Measurements from ENCODE around the gene IDE.

DNA sequence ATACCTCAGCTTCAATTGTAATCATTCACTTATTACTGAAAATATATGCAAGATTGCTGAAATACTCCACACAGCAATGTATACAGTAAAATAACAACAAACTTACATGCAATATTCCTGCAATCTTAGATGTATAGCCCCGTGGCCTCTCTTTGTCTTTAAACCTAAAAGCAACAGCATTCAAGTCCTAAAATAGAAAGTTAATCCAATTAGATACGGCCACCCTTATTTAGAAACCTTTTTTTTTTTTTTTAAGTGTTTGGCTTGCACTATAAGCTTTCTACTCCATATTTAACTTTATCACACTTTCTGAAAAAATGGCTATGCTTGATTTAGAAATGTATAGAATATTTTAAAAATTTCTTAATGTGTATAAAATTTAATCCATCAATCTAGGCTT, 67.6 kb downstream of the IDE start:
- TF ChIP-seq, protein P1, sequence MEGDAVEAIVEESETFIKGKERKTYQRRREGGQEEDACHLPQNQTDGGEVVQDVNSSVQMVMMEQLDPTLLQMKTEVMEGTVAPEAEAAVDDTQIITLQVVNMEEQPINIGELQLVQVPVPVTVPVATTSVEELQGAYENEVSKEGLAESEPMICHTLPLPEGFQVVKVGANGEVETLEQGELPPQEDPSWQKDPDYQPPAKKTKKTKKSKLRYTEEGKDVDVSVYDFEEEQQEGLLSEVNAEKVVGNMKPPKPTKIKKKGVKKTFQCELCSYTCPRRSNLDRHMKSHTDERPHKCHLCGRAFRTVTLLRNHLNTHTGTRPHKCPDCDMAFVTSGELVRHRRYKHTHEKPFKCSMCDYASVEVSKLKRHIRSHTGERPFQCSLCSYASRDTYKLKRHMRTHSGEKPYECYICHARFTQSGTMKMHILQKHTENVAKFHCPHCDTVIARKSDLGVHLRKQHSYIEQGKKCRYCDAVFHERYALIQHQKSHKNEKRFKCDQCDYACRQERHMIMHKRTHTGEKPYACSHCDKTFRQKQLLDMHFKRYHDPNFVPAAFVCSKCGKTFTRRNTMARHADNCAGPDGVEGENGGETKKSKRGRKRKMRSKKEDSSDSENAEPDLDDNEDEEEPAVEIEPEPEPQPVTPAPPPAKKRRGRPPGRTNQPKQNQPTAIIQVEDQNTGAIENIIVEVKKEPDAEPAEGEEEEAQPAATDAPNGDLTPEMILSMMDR (IDR thresholded peaks at IDR 0.05) = no peak
- no peak for TF ChIP-seq POLR2A (IDR thresholded peaks at IDR 0.05)
- TF ChIP-seq EP300 (IDR thresholded peaks at IDR 0.05) = no peak

Measured in gastroesophageal sphincter (tissue), 3 donors.